Endometrial microvascular endothelial cells (primary cell): ENCODE data around the gene BACE1. TPM values are rescaled to one million over a fixed set of nuclear protein-coding genes. Genes with fewer than 3 reads are reported as not detected.

Source experiments
- in situ Hi-C: cut with HindIII; loops from 2 replicates; pipeline ENCODE4 v1.10.0; 2017; ENCODE audit warnings: low sequenced_read_pairs, low pct_unique_long_range_greater_than_20kb; ENCODE audit errors: inconsistent ontology term
- total RNA-seq: library from RNA; depleted of rRNA; stranded (reverse); fragments of >200 nt; gene quantifications from one replicate; pipeline ENCODE4 v1.2.3, GENCODE V29; 2015; ENCODE audit errors: inconsistent ontology term

The BACE1 gene
- total RNA-seq, 1 donor from 2014 or later: 17.2 TPM

GRCh38 chr11:117238221-117238620 lies 77.8 kb downstream of the BACE1 start:
- in situ Hi-C loops: no loop called here

Other genes starting within 250 kb of the BACE1 start
- 7.9 TPM for gene SIK3, start 217.8 kb downstream of the BACE1 start, total RNA-seq
- 123 TPM for gene PAFAH1B2, start 172.0 kb downstream of the BACE1 start, total RNA-seq
- gene SIDT2, start 137.5 kb downstream of the BACE1 start, total RNA-seq: 17.9 TPM
- gene TAGLN, start 116.9 kb downstream of the BACE1 start, total RNA-seq: 110 TPM
- gene PCSK7, start 84.2 kb downstream of the BACE1 start, total RNA-seq: 63.4 TPM
- gene RNF214, start 83.6 kb downstream of the BACE1 start, total RNA-seq: 15.1 TPM
- 1.5 TPM for gene BACE1-AS, start 24.9 kb downstream of the BACE1 start, total RNA-seq
- 31.1 TPM for gene CEP164, start 11.6 kb upstream of the BACE1 start, total RNA-seq